ENCODE measurements around the gene TMEM158. TPM values are rescaled to one million over a fixed set of nuclear protein-coding genes. Genes with fewer than 3 reads are reported as not detected.

The TMEM158 gene
- total RNA-seq, 2 donors from 2014 or later, result 2.3 to 8.2 TPM

GRCh38 chr3:45258317-45258716, 32.2 kb upstream of the TMEM158 start:
- Histone ChIP-seq H3K27me3 (no peaks in the 10 kb centered on the region), H3K4me3 (no peak overlapping the region), H3K9me3 (no peaks in the 10 kb centered on the region), H3K27ac (no peak overlapping the region), H3K9ac (ENCODE audit: low read depth in 2 of 2, low read length in 2 of 2) (no peak overlapping the region), H3K4me1 (no peaks in the 10 kb centered on the region), H3K36me3 (no peaks in the 10 kb centered on the region)
- TF ChIP-seq CTCF (IDR thresholded peaks at IDR 0.05), result no peak
- intact Hi-C loops (cut with DNase I), result no loop called here
- DNase-seq, result no peak

- DNase-seq, result no peak
- no peak overlapping the region for H3K9ac ChIP-seq (ENCODE audit: low read depth in 2 of 2, low read length in 2 of 2)
- intact Hi-C loops (cut with DNase I), result no loop called here
- H3K36me3 ChIP-seq, result no peaks in the 10 kb centered on the region
- H3K4me1 ChIP-seq, result no peaks in the 10 kb centered on the region
- no peak for TF ChIP-seq CTCF (IDR thresholded peaks at IDR 0.05)
- H3K9me3 ChIP-seq, result no peaks in the 10 kb centered on the region
- H3K27me3 ChIP-seq, result no peaks in the 10 kb centered on the region
- H3K4me3 ChIP-seq, result no peak overlapping the region
- no peak overlapping the region for H3K27ac ChIP-seq
These were observed 27.2 kb upstream of the TMEM158 start for GRCh38 chr3:45253316-45253715.

GRCh38 chr3:45252826-45253225, 26.7 kb upstream of the TMEM158 start:
- H3K36me3 ChIP-seq, result no peaks in the 10 kb centered on the region
- H3K27ac ChIP-seq, result no peak overlapping the region
- no peaks in the 10 kb centered on the region for H3K9me3 ChIP-seq
- no peak for DNase-seq
- TF ChIP-seq CTCF (IDR thresholded peaks at IDR 0.05), result no peak
- intact Hi-C loops (cut with DNase I), result no loop called here
- no peak overlapping the region for H3K4me3 ChIP-seq
- no peaks in the 10 kb centered on the region for H3K27me3 ChIP-seq
- H3K4me1 ChIP-seq, result no peaks in the 10 kb centered on the region
- H3K9ac ChIP-seq (ENCODE audit: low read depth in 2 of 2, low read length in 2 of 2), result no peak overlapping the region

GRCh38 chr3:45249391-45249790, 23.3 kb upstream of the TMEM158 start:
- Histone ChIP-seq H3K27me3 (no peaks in the 10 kb centered on the region), H3K9me3 (no peaks in the 10 kb centered on the region), H3K36me3 (no peaks in the 10 kb centered on the region), H3K4me1 (no peaks in the 10 kb centered on the region), H3K27ac (no peak overlapping the region), H3K9ac (ENCODE audit: low read depth in 2 of 2, low read length in 2 of 2) (no peak overlapping the region), H3K4me3 (no peak overlapping the region)
- DNase-seq, result no peak
- TF ChIP-seq CTCF (IDR thresholded peaks at IDR 0.05), result no peak
- intact Hi-C loops (cut with DNase I), result no loop called here

- no peak for TF ChIP-seq CTCF (IDR thresholded peaks at IDR 0.05)
- no peak overlapping the region for H3K4me3 ChIP-seq
- no peaks in the 10 kb centered on the region for H3K9me3 ChIP-seq
- intact Hi-C loops (cut with DNase I), result no loop called here
- H3K4me1 ChIP-seq, result no peaks in the 10 kb centered on the region
- no peak for DNase-seq
- H3K9ac ChIP-seq (ENCODE audit: low read depth in 2 of 2, low read length in 2 of 2), result no peak overlapping the region
- H3K27me3 ChIP-seq, result no peaks in the 10 kb centered on the region
- H3K36me3 ChIP-seq, result no peaks in the 10 kb centered on the region
- H3K27ac ChIP-seq, result no peak overlapping the region
These were observed 20.2 kb upstream of the TMEM158 start for GRCh38 chr3:45246241-45246640.

- no peak overlapping the region for H3K9ac ChIP-seq (ENCODE audit: low read depth in 2 of 2, low read length in 2 of 2)
- no peaks in the 10 kb centered on the region for H3K9me3 ChIP-seq
- H3K27me3 ChIP-seq, result no peaks in the 10 kb centered on the region
- H3K4me3 ChIP-seq, result no peak overlapping the region
- intact Hi-C loops (cut with DNase I), result no loop called here
- H3K27ac ChIP-seq, result no peak overlapping the region
- no peaks in the 10 kb centered on the region for H3K36me3 ChIP-seq
- H3K4me1 ChIP-seq, result no peaks in the 10 kb centered on the region
- no peak for TF ChIP-seq CTCF (IDR thresholded peaks at IDR 0.05)
- no peak for DNase-seq
These were observed 18.3 kb upstream of the TMEM158 start for GRCh38 chr3:45244356-45244755.

Data from colonic mucosa (tissue), 4 donors.